Hepatocyte (in vitro differentiated cells): ENCODE data around the gene B4GALT2.

Source experiments
- CTCF ChIP-seq: fragments of 200-600 bp; sonication (generic); IDR thresholded peaks from 2 replicates; pipeline ENCODE4 v1.5.1; 2016; ENCODE audit warnings: antibody characterized with exemption, mild to moderate bottlenecking; ENCODE audit not compliant: poor library complexity
- EZH2 ChIP-seq: fragments of 200-600 bp; sonication (generic); IDR thresholded peaks from 2 replicates; pipeline ENCODE4 v1.6.1; 2016; ENCODE audit warnings: antibody characterized with exemption, mild to moderate bottlenecking, borderline replicate concordance

- TF ChIP-seq CTCF (no peak), EZH2 (no peak)
These were observed 42.1 kb downstream of the B4GALT2 start for GRCh38 chr1:44021156-44021555.
